Measurements from ENCODE around the gene DACT2. TPM values are rescaled to one million over a fixed set of nuclear protein-coding genes. Genes with fewer than 3 reads are reported as not detected.

DACT2 gene
- total RNA-seq, 1 experiment from 2014 or later: not detected

GRCh38 chr6:168284187-168284586 lies 35.4 kb downstream of the DACT2 start:
- H3K4me2 ChIP-seq (ENCODE audit: low read length): no peak overlapping the region
- CTCF ChIA-PET: no interaction called here
- DNase-seq (ENCODE audit: low read depth, low spot score) (no peak), ATAC-seq (no peak)
- H3K4me1 ChIP-seq (ENCODE audit: control insufficient read depth in 1 of 2, insufficient read depth in 2 of 2, low read length in 2 of 2): no peaks in the 10 kb centered on the region
- no peaks in the 10 kb centered on the region for H4K20me1 ChIP-seq (ENCODE audit: insufficient read depth)
- RAD21 ChIA-PET (ENCODE audit: low non-redundant PET in 1 of 2, low total read pairs in 2 of 2, uncharacterized antibody in 2 of 2, unreplicated experiment in 2 of 2): no interaction called here
- H3K4me3 ChIP-seq (replicated peaks in 1 of 2; ENCODE audit: low read depth in 1 of 2, low read length in 2 of 2): no peak overlapping the region
- no peak overlapping the region for H3K27ac ChIP-seq (ENCODE audit: low read depth, low read length)
- no peak overlapping the region for H3K9ac ChIP-seq (ENCODE audit: low read length)
- no TSS peak for BruUV-seq (replicated peaks)
- no peaks in the 10 kb centered on the region for H3K9me2 ChIP-seq (ENCODE audit: insufficient read depth)
- peaks cover 8% of the 10 kb centered on the region for H3K27me3 ChIP-seq (ENCODE audit: insufficient read depth, low read length)
- no peak overlapping the region for H2AFZ ChIP-seq (ENCODE audit: low read depth, low read length, poor library complexity, severe bottlenecking)
- no peaks in the 10 kb centered on the region for H3K9me3 ChIP-seq (ENCODE audit: control insufficient read depth in 1 of 2, insufficient read depth in 1 of 2, low read depth in 1 of 2, low read length in 2 of 2)
- no peaks in the 10 kb centered on the region for H3K36me3 ChIP-seq (ENCODE audit: control insufficient read depth in 1 of 2, insufficient read depth in 2 of 2, low read length in 2 of 2)
- POLR2A ChIA-PET: no interaction called here
- no peak for TF ChIP-seq TCF7L2 (IDR thresholded peaks at IDR 0.05; ENCODE audit: borderline replicate concordance, extremely low read depth, insufficient read depth, insufficient read length)
- no peak for TF ChIP-seq JUND (IDR thresholded peaks at IDR 0.05)
- no peak for TF ChIP-seq CTCF (IDR thresholded peaks at IDR 0.05 in 2 of 3, conservative IDR thresholded peaks at IDR 0.05 in 1 of 3; ENCODE audit: borderline replicate concordance in 1 of 3, insufficient read depth in 1 of 3, low read depth in 2 of 3, low read length in 2 of 3)
- no peak for TF ChIP-seq EZH2 (IDR thresholded peaks at IDR 0.05)
- intact Hi-C loops (cut with micrococcal nuclease): no loop called here
- no peaks in the 10 kb centered on the region for H3K79me2 ChIP-seq (ENCODE audit: insufficient read depth, low read length)

- H3K27ac ChIP-seq (ENCODE audit: low read depth, low read length): no peak overlapping the region
- H3K36me3 ChIP-seq (ENCODE audit: control insufficient read depth in 1 of 2, insufficient read depth in 2 of 2, low read length in 2 of 2): no peaks in the 10 kb centered on the region
- peaks cover 8% of the 10 kb centered on the region for H3K27me3 ChIP-seq (ENCODE audit: insufficient read depth, low read length)
- no peak overlapping the region for H2AFZ ChIP-seq (ENCODE audit: low read depth, low read length, poor library complexity, severe bottlenecking)
- DNase-seq (ENCODE audit: low read depth, low spot score) (no peak), ATAC-seq (no peak)
- CTCF ChIA-PET: no interaction called here
- H3K9me2 ChIP-seq (ENCODE audit: insufficient read depth): no peaks in the 10 kb centered on the region
- H3K4me2 ChIP-seq (ENCODE audit: low read length): no peak overlapping the region
- H3K9me3 ChIP-seq (ENCODE audit: control insufficient read depth in 1 of 2, insufficient read depth in 1 of 2, low read depth in 1 of 2, low read length in 2 of 2): no peaks in the 10 kb centered on the region
- no peaks in the 10 kb centered on the region for H3K79me2 ChIP-seq (ENCODE audit: insufficient read depth, low read length)
- TF ChIP-seq EZH2phosphoT487 (IDR thresholded peaks at IDR 0.05; ENCODE audit: borderline replicate concordance): no peak
- TF ChIP-seq YY1 (IDR thresholded peaks at IDR 0.05; ENCODE audit: extremely low read depth, insufficient replicate concordance, low read depth, low read length): no peak
- TF ChIP-seq JUND (IDR thresholded peaks at IDR 0.05): no peak
- intact Hi-C loops (cut with micrococcal nuclease): no loop called here
- no peak overlapping the region for H3K4me3 ChIP-seq (replicated peaks in 1 of 2; ENCODE audit: low read depth in 1 of 2, low read length in 2 of 2)
- POLR2A ChIA-PET: no interaction called here
- H4K20me1 ChIP-seq (ENCODE audit: insufficient read depth): no peaks in the 10 kb centered on the region
- BruUV-seq (replicated peaks): no TSS peak
- no peak overlapping the region for H3K9ac ChIP-seq (ENCODE audit: low read length)
- H3K4me1 ChIP-seq (ENCODE audit: control insufficient read depth in 1 of 2, insufficient read depth in 2 of 2, low read length in 2 of 2): no peaks in the 10 kb centered on the region
- RAD21 ChIA-PET (ENCODE audit: low non-redundant PET in 1 of 2, low total read pairs in 2 of 2, uncharacterized antibody in 2 of 2, unreplicated experiment in 2 of 2): no interaction called here
These were observed 35.9 kb downstream of the DACT2 start for GRCh38 chr6:168283686-168284025.

All from HCT116 (cell line).